Uterus (tissue), 4 donors: ENCODE results near the gene NSD1. TPM values are rescaled to one million over a fixed set of nuclear protein-coding genes. Genes with fewer than 3 reads are reported as not detected.

ENCODE experiments used
- DNase-seq, 2 donors: peaks; one replicate each; pipeline ENCODE4 v3.0.0-alpha.2; 2019 to 2020
- H3K27ac ChIP-seq, 2 donors: fragments of 200-600 bp; sonication (generic); 1 replicate in 1 of 2; 2 replicates in 1 of 2; pipeline ENCODE4 v1.5.1; 2016 to 2018
- H3K27me3 ChIP-seq, 2 donors: fragments of 200-600 bp; sonication (generic); one replicate each; pipeline ENCODE4 v1.5.1; 2018 to 2019; ENCODE audit warnings: control low read depth in 1 of 2
- H3K36me3 ChIP-seq, 2 donors: fragments of 200-600 bp; sonication (generic); one replicate each; pipeline ENCODE4 v1.5.1; 2019; ENCODE audit warnings: control low read depth in 1 of 2
- H3K4me1 ChIP-seq, 2 donors: fragments of 200-600 bp; sonication (generic); one replicate each; pipeline ENCODE4 v1.5.1; 2018 to 2019; ENCODE audit warnings: control low read depth in 1 of 2
- H3K4me3 ChIP-seq, 2 donors: fragments of 200-600 bp; sonication (generic); 1 replicate in 1 of 2; 2 replicates in 1 of 2; pipeline ENCODE4 v1.5.1; 2018 to 2019; ENCODE audit warnings: mild to moderate bottlenecking in 1 of 2
- H3K9me3 ChIP-seq, 2 donors: fragments of 200-600 bp; sonication (generic); one replicate each; pipeline ENCODE4 v1.5.1; 2019; ENCODE audit warnings: control low read depth in 1 of 2
- POLR2A ChIP-seq, 2 donors: fragments of 450-650 bp; IDR thresholded peaks; one replicate each; pipeline ENCODE4 v1.6.1; 2016; ENCODE audit warnings: antibody characterized with exemption in 2 of 2, mild to moderate bottlenecking in 1 of 2, moderate library complexity in 1 of 2
- intact Hi-C: fragments of 100-400 bp; cut with DNase I; formaldehyde crosslinking; loops from one replicate; pipeline ENCODE4 v1.15.1; 2023; ENCODE audit warnings: low total_unique reads
- total RNA-seq, 4 donors: library from RNA; depleted of rRNA in 3 of 4; stranded (reverse); fragments of >200 nt in 3 of 4; gene quantifications; one replicate each; pipeline versions ENCODE4 v1.1.0 to v1.2.4, GENCODE V29; 2014 to 2023
- TF ChIP-seq, protein P1 (sequence below), 4 experiments: fragments of 200-600 bp in 2 of 4; fragments of 450-650 bp in 2 of 4; sonication (generic) in 2 of 4; IDR thresholded peaks; one replicate each; pipeline ENCODE4 v1.5.1; 2016 to 2019; ENCODE audit warnings: antibody characterized with exemption in 4 of 4, mild to moderate bottlenecking in 2 of 4, moderate library complexity in 1 of 4
- donor health status: DM: yes; HTN: yes; CAD: no.

Gene NSD1
- total RNA-seq, 4 donors from 2014 or later: 24.1 to 132 (median 64.6) TPM

GRCh38 chr5:177087398-177088005 lies 46.1 kb upstream of the NSD1 start:
- no peaks in the 10 kb centered on the region for H3K36me3 ChIP-seq

GRCh38 chr5:177089127-177089526 lies 44.4 kb upstream of the NSD1 start:
- DNase-seq: peak; percentile 68 to 73
- Histone ChIP-seq H3K27ac (peak overlapping the region in 1 of 2 donors; percentile 31), H3K36me3 (no peaks in the 10 kb centered on the region), H3K27me3 (no peaks in the 10 kb centered on the region), H3K9me3 (no peaks in the 10 kb centered on the region), H3K4me1 (peaks cover 0 to 6% of the 10 kb centered on the region in 2 donors), H3K4me3 (no peak overlapping the region)
- intact Hi-C loops: no loop called here
- no peak for TF ChIP-seq POLR2A (IDR thresholded peaks at IDR 0.05)
- TF ChIP-seq, protein P1, sequence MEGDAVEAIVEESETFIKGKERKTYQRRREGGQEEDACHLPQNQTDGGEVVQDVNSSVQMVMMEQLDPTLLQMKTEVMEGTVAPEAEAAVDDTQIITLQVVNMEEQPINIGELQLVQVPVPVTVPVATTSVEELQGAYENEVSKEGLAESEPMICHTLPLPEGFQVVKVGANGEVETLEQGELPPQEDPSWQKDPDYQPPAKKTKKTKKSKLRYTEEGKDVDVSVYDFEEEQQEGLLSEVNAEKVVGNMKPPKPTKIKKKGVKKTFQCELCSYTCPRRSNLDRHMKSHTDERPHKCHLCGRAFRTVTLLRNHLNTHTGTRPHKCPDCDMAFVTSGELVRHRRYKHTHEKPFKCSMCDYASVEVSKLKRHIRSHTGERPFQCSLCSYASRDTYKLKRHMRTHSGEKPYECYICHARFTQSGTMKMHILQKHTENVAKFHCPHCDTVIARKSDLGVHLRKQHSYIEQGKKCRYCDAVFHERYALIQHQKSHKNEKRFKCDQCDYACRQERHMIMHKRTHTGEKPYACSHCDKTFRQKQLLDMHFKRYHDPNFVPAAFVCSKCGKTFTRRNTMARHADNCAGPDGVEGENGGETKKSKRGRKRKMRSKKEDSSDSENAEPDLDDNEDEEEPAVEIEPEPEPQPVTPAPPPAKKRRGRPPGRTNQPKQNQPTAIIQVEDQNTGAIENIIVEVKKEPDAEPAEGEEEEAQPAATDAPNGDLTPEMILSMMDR (IDR thresholded peaks at IDR 0.05): no peak

More at GRCh38 chr5:177087398-177088005, 46.1 kb upstream of the NSD1 start:
- DNase-seq: no peak
- Histone ChIP-seq H3K9me3 (no peaks in the 10 kb centered on the region), H3K27ac (no peak overlapping the region), H3K4me3 (peak overlapping the region in 1 of 2 donors; percentile 44), H3K27me3 (no peaks in the 10 kb centered on the region), H3K4me1 (peaks cover 0 to 6% of the 10 kb centered on the region in 2 donors)
- no peak for TF ChIP-seq POLR2A (IDR thresholded peaks at IDR 0.05)
- TF ChIP-seq, protein P1 (IDR thresholded peaks at IDR 0.05): no peak
- intact Hi-C loops: no loop called here

DNA sequence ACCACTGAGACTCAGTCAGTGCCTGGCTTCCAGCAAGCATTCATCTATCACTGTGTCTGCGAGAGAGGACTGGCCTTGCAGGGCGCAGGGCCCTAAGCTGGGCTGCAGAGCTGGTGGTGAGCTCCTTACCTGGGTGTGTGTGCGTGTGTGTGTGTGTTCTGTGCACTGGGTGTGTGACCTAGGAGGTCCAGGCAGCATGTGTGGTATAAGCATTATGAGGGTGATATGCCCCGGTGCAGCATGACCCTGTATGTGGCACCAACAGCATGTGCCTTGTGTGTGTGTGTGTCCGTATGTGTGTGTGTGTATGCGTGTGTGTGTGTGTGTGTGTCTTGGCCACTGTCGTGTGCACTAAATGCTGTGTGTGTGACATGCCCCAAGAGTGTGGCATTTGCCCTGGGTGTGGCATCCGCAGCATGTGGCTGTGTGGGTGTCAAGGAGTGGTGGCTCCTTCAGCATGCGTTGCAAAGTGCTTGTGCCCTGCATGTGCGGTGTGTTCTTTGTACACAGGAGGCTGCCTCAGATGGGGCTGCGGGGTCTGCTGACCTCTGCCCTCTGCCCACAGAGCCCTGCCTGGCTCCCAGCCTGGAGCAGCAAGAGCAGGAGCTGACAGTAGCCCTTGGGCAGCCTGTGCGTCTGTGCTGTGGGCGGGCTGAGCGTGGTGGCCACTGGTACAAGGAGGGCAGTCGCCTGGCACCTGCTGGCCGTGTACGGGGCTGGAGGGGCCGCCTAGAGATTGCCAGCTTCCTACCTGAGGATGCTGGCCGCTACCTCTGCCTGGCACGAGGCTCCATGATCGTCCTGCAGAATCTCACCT lies 43.5 kb upstream of the NSD1 start:
- TF ChIP-seq, protein P1 (IDR thresholded peaks at IDR 0.05): no peak
- TF ChIP-seq POLR2A (IDR thresholded peaks at IDR 0.05): no peak
- intact Hi-C loops: no loop called here

GRCh38 chr5:177090813-177091212 lies 42.8 kb upstream of the NSD1 start:
- H3K9me3 ChIP-seq: no peaks in the 10 kb centered on the region
- no peak for DNase-seq
- H3K36me3 ChIP-seq: no peaks in the 10 kb centered on the region
- H3K4me1 ChIP-seq: peaks cover 0 to 6% of the 10 kb centered on the region in 2 donors
- intact Hi-C loops: no loop called here
- H3K27me3 ChIP-seq: no peaks in the 10 kb centered on the region
- no peak overlapping the region for H3K4me3 ChIP-seq
- no peak overlapping the region for H3K27ac ChIP-seq
- TF ChIP-seq, protein P1 (IDR thresholded peaks at IDR 0.05): no peak
- no peak for TF ChIP-seq POLR2A (IDR thresholded peaks at IDR 0.05)

More for the DNA sequence above, 43.5 kb upstream of the NSD1 start:
- H3K4me3 ChIP-seq: no peak overlapping the region
- H3K27me3 ChIP-seq: no peaks in the 10 kb centered on the region
- H3K4me1 ChIP-seq: peaks cover 0 to 6% of the 10 kb centered on the region in 2 donors
- no peak for DNase-seq
- H3K9me3 ChIP-seq: no peaks in the 10 kb centered on the region
- peak overlapping the region in 1 of 2 donors; percentile 31 for H3K27ac ChIP-seq
- H3K36me3 ChIP-seq: no peaks in the 10 kb centered on the region

DNA sequence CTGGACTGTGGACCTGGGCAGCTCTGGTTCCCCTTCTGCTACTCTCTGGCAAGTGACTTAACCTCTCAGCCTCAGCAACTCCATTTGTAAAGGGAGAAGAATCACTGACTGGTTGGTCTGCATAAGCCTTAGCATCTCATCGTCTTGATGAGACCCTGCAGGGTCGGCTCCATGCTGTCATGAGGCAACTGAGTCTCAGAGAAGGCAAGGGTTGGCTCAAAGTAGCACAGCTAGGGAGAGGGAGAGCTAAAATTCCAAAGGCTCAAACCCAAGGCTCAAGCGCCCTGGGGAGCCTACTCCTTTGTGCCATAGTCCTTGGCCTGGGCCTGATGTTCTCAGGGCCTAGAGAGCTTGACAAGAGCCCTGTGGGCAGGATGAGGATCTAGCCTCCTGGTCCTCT lies 42.3 kb upstream of the NSD1 start:
- H3K4me1 ChIP-seq: peaks cover 0 to 6% of the 10 kb centered on the region in 2 donors
- TF ChIP-seq, protein P1 (IDR thresholded peaks at IDR 0.05): no peak
- no peak for TF ChIP-seq POLR2A (IDR thresholded peaks at IDR 0.05)
- no peaks in the 10 kb centered on the region for H3K27me3 ChIP-seq
- H3K27ac ChIP-seq: no peak overlapping the region
- intact Hi-C loops: no loop called here
- no peaks in the 10 kb centered on the region for H3K9me3 ChIP-seq
- no peak for DNase-seq
- no peak overlapping the region for H3K4me3 ChIP-seq
- H3K36me3 ChIP-seq: no peaks in the 10 kb centered on the region
